Transverse colon (tissue), 4 donors: Measurements from ENCODE around the gene RNU6-9. TPM values are rescaled to one million over a fixed set of nuclear protein-coding genes. Genes with fewer than 3 reads are reported as not detected.
A peak's percentile ranks its signal among the peaks of the same experiment; 100 is the strongest.
"Not testable (repeated sequence)": the region's sequence is repeated elsewhere in the genome, so short reads cannot be mapped to it uniquely, and the experiment has no call there.

Source experiments
- DNase-seq: peaks from one replicate; pipeline ENCODE4 v3.0.0-alpha.2; 2019
- H3K27ac ChIP-seq, 4 donors: fragments of 200-600 bp; sonication (generic); 2 replicates each; pipeline ENCODE4 v1.5.1; 2016 to 2018; ENCODE audit warnings: inconsistent platforms in 4 of 4
- H3K27me3 ChIP-seq: fragments of 200-600 bp; sonication (generic); 2 replicates; pipeline ENCODE4 v1.5.1; 2017; ENCODE audit warnings: inconsistent platforms
- H3K36me3 ChIP-seq, 4 donors: fragments of 200-600 bp; sonication (generic); 2 replicates each; pipeline ENCODE4 v1.5.1; 2017 to 2019; ENCODE audit warnings: inconsistent platforms in 4 of 4
- H3K4me1 ChIP-seq, 4 donors: fragments of 200-600 bp; sonication (generic); 2 replicates each; pipeline ENCODE4 v1.5.1; 2017 to 2020; ENCODE audit warnings: inconsistent platforms in 4 of 4
- H3K4me3 ChIP-seq, 4 donors: fragments of 200-600 bp; sonication (generic); 1 replicate in 1 of 4; 2 replicates in 3 of 4; pipeline versions ENCODE4 v1.5.1 to v1.6.1; 2017 to 2019; ENCODE audit warnings: inconsistent platforms in 4 of 4
- H3K9me3 ChIP-seq, 2 donors: fragments of 200-600 bp; sonication (generic); 2 replicates each; pipeline ENCODE4 v1.5.1; 2017 to 2019; ENCODE audit warnings: inconsistent platforms in 2 of 2
- EP300 ChIP-seq: sonication (generic); formaldehyde crosslinking; IDR thresholded peaks from one replicate; pipeline ENCODE4 v1.6.1; 2017; ENCODE audit warnings: antibody characterized with exemption, low read depth
- POLR2A ChIP-seq: fragments of 450-650 bp; IDR thresholded peaks from one replicate; pipeline ENCODE4 v1.6.1; 2016; ENCODE audit warnings: antibody characterized with exemption, mild to moderate bottlenecking, moderate library complexity
- POLR2AphosphoS5 ChIP-seq, 3 donors: sonication (generic); formaldehyde crosslinking; IDR thresholded peaks; one replicate each; pipeline ENCODE4 v1.6.1; 2016; ENCODE audit warnings: antibody characterized with exemption in 3 of 3
- WGBS, 2 donors: methylation state at CpG; one replicate each; pipeline ENCODE4 v1.1.5; 2018; ENCODE audit warnings: low coverage in 1 of 2; 5-methylcytosine and 5-hydroxymethylcytosine counted together
- in situ Hi-C, 4 donors: fragments of 200-750 bp; cut with MboI; loops; one replicate each; pipeline versions ENCODE4 v1.15.0 to v1.15.1; 2017; ENCODE audit warnings: low sequenced_read_pairs in 3 of 4, low pct_ligation_motif_present in 1 of 4, low pct_unique_long_range_greater_than_20kb in 1 of 4
- intact Hi-C: fragments of 100-400 bp; cut with DNase I; formaldehyde crosslinking; loops from one replicate; pipeline ENCODE4 v1.15.1; 2023; ENCODE audit warnings: low total_unique reads
- total RNA-seq, 4 donors: library from RNA; depleted of rRNA; stranded (reverse); fragments of >200 nt; gene quantifications; one replicate each; pipeline ENCODE4 v1.1.0, GENCODE V29; 2016
- TF ChIP-seq, protein P1 (sequence below), 5 experiments: fragments of 200-600 bp in 3 of 5; fragments of 450-650 bp in 2 of 5; sonication (generic) in 3 of 5; IDR thresholded peaks; 1 replicate in 2 of 5; 2 replicates in 3 of 5; pipeline ENCODE4 v1.5.1; 2016 to 2017; ENCODE audit warnings: antibody characterized with exemption in 5 of 5, inconsistent platforms in 3 of 5, mild to moderate bottlenecking in 2 of 5, moderate library complexity in 1 of 5

The RNU6-9 gene
- total RNA-seq, 4 donors from 2014 or later, result not detected

DNA sequence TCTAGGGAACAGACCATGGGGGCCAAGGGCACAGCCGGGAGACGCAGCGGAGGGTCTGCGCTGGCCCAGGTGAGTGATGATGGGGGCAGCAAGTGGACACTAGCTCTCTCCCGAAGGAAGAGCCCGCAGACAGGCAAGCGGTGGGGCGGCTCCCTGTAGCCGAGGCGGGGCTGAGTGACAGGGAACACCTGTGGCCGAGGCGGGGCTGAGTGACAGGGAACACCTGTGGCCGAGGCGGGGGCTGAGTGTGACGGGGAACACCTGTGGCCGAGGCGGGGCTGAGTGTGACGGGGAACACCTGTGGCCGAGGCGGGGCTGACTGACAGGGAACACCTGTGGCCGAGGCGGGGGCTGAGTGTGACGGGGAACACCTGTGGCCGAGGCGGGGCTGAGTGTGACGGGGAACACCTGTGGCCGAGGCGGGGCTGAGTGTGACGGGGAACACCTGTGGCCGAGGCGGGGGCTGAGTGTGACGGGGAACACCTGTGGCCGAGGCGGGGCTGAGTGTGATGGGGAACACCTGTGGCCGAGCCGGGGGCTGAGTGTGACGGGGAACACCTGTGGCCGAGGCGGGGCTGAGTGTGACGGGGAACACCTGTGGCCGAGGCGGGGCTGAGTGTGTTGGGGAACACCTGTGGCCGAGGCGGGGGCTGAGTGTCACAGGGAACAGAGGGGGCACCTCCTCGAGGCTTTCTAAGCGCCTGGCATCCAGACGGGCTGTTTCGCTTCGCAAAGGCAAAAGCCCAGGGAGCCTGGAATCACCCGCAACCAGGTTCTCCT, 1.7 kb upstream of the RNU6-9 start:
- in situ Hi-C loops, intact Hi-C loops, H3K27me3 ChIP-seq, H3K9me3 ChIP-seq: not testable (repeated sequence)
- WGBS, 2 donors, result 33% methylated on average over 31 of the region's 50 CpGs; no CpG with 5 or more reads in 1 of the 2 donors
- TF ChIP-seq POLR2AphosphoS5 (IDR thresholded peaks at IDR 0.05), result peak in 1 of 3 donors; percentile 11
- DNase-seq, result peak; percentile 85
- Histone ChIP-seq H3K27ac (peak overlapping the region; percentile 87 to 95 (median 94)), H3K36me3 (peaks cover 0 to 13% (median 4%) of the 10 kb centered on the region in 4 donors), H3K4me1 (peaks cover 0 to 16% (median 12%) of the 10 kb centered on the region in 4 donors), H3K4me3 (peak overlapping the region in 3 of 4 donors; percentile 89 to 92 (median 90))

DNA sequence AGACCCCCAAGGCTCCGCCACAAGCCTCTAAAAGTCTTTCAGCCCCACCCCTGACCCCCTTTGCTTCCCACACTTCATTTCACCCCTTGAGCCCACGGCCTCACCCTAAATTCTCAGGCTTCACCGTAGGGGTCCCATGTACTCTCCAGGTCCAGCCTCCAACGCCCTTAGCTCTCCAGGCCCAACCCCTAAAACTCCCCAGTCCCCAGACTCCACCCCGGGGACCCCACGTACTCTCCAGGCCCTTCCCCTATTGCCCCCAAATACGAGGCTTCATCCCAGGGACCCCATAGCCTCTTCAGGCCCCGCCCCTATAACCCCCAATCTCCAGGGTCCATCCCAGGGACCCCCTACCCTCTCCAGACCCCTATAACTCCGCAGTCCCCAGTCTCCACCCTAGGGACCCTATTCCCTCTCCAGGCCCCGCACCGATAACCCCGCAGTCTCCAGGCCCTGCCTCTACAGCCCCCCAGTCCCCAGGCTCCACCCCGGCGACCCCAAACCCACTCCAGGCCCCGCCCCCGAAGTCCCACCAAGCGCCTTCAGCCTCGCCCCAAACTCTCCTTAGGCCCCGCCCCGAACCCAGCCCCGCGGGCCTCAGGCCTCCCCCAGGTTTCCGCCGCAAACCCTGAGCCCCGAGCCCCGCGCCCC, 916 bp upstream of the RNU6-9 start:
- peak; percentile 44 for DNase-seq
- 0 to 3% methylated on average over 6 to 22 of the region's 27 CpGs for WGBS, 2 donors
- peaks cover 0 to 9% (median 3%) of the 10 kb centered on the region in 4 donors for H3K36me3 ChIP-seq
- intact Hi-C loops (no loop called here), in situ Hi-C loops (no loop called here)
- H3K4me3 ChIP-seq, result peak overlapping the region; percentile 52 to 92 (median 90)
- H3K4me1 ChIP-seq, result peaks cover 0 to 16% (median 12%) of the 10 kb centered on the region in 4 donors
- TF ChIP-seq POLR2AphosphoS5 (IDR thresholded peaks at IDR 0.05) (no peak), EP300 (no peak), POLR2A (no peak)
- TF ChIP-seq, protein P1, sequence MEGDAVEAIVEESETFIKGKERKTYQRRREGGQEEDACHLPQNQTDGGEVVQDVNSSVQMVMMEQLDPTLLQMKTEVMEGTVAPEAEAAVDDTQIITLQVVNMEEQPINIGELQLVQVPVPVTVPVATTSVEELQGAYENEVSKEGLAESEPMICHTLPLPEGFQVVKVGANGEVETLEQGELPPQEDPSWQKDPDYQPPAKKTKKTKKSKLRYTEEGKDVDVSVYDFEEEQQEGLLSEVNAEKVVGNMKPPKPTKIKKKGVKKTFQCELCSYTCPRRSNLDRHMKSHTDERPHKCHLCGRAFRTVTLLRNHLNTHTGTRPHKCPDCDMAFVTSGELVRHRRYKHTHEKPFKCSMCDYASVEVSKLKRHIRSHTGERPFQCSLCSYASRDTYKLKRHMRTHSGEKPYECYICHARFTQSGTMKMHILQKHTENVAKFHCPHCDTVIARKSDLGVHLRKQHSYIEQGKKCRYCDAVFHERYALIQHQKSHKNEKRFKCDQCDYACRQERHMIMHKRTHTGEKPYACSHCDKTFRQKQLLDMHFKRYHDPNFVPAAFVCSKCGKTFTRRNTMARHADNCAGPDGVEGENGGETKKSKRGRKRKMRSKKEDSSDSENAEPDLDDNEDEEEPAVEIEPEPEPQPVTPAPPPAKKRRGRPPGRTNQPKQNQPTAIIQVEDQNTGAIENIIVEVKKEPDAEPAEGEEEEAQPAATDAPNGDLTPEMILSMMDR (IDR thresholded peaks at IDR 0.05), result no peak
- peak overlapping the region; percentile 87 to 95 (median 94) for H3K27ac ChIP-seq
- H3K9me3 ChIP-seq, result no peaks in the 10 kb centered on the region
- H3K27me3 ChIP-seq, result no peaks in the 10 kb centered on the region

DNA sequence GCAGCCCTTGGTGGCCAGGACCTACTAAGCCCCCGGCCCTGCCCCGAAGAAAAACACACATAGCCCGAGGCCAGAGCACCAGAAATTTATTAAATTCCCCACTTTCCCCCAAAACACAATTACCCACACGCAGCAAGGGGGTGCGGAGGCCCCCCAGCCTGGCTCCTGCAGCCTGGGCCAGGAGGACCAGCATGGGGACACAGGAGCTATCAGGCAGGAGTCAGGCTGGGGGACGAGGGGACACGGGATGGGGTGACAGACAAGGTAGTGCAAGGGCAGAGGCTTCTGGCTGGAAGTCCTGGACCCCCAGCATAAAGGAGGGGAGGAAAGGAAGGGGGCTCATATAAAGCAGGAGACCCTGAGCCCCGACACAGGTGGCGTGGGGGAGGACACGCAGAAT, 3.1 kb downstream of the RNU6-9 start:
- in situ Hi-C loops, result no loop called here
- H3K4me1 ChIP-seq, result peaks cover 0 to 12% (median 10%) of the 10 kb centered on the region in 4 donors
- no peak overlapping the region for H3K4me3 ChIP-seq
- no peak overlapping the region for H3K27ac ChIP-seq
- WGBS, 2 donors, result 91% methylated on average over 10 of the region's 10 CpGs; no CpG with 5 or more reads in 1 of the 2 donors
- H3K9me3 ChIP-seq, result no peaks in the 10 kb centered on the region
- H3K27me3 ChIP-seq, result no peaks in the 10 kb centered on the region
- H3K36me3 ChIP-seq, result no peaks in the 10 kb centered on the region
- TF ChIP-seq, protein P1 (IDR thresholded peaks at IDR 0.05), result no peak
- TF ChIP-seq POLR2A (no peak), EP300 (no peak), POLR2AphosphoS5 (IDR thresholded peaks at IDR 0.05) (no peak)
- no peak for DNase-seq
- intact Hi-C loops, result no loop called here

DNA sequence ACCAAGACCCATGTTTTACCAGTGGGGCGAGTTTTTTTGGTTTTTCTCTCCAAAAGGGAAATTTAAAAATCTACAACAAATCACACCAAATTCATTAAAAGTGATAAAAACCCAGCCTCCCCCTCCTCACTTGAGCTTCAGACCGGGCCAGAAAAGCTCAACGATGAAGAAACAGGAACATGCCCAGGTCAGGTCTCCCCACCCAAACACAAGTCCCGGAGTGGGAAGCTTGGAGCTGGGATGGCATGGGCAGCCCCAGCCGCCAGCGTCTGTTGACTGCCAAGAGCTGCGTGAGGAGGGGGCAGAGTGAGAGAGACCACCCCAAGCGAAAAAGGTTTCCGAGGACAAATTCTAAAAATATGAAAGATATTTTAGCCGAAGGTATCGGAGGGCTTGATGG, 3.7 kb downstream of the RNU6-9 start:
- Histone ChIP-seq H3K9me3 (no peaks in the 10 kb centered on the region), H3K27ac (no peak overlapping the region), H3K27me3 (no peaks in the 10 kb centered on the region), H3K36me3 (no peaks in the 10 kb centered on the region), H3K4me1 (peaks cover 0 to 9% (median 6%) of the 10 kb centered on the region in 4 donors), H3K4me3 (no peak overlapping the region)
- intact Hi-C loops (no loop called here), in situ Hi-C loops (no loop called here)
- 90 to 96% methylated on average over 5 to 11 of the region's 11 CpGs for WGBS, 2 donors
- no peak for DNase-seq
- TF ChIP-seq POLR2A (no peak), EP300 (no peak), POLR2AphosphoS5 (IDR thresholded peaks at IDR 0.05) (no peak)
- TF ChIP-seq, protein P1 (IDR thresholded peaks at IDR 0.05), result no peak
